G401 (cell line): ENCODE data around the gene SERPINA3. TPM values are rescaled to one million over a fixed set of nuclear protein-coding genes. Genes with fewer than 3 reads are reported as not detected.

Source experiments
- DNase-seq: peaks from one replicate; pipeline ENCODE4 v3.0.0-alpha.2; 2015; ENCODE audit warnings: low spot score
- in situ Hi-C: cut with HindIII; loops from 2 replicates; pipeline ENCODE4 v1.10.0; 2016; ENCODE audit warnings: low sequenced_read_pairs, mixed read lengths
- total RNA-seq: library from RNA; depleted of rRNA; stranded (reverse); fragments of >200 nt; shearing (Covaris generic); gene quantifications from 2 replicates; pipeline ENCODE4 v1.2.3, GENCODE V29; 2014

The SERPINA3 gene
- total RNA-seq, 1 experiment from 2014 or later = not detected

DNA sequence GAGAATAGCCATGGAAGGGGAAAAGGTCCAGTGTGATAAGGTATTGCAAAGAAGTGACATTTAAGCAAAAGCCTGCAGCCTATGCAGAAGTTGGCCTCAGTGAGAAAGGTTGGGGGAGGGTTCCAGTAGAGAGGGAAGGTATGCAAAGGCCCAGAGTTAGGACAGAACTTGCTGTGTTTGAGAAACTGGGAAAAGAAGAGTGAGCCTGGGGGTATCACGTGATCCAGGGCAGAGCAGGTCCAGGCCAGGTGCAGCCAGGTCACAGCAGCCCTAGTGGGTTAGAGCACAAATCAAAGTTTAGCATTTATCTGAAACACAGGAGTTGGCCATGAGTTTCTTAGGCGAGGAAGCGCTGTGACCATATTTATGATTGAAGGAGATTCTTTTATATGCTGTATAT, 29.3 kb upstream of the SERPINA3 start:
- no peak for DNase-seq
- in situ Hi-C loops = no loop called here

DNA sequence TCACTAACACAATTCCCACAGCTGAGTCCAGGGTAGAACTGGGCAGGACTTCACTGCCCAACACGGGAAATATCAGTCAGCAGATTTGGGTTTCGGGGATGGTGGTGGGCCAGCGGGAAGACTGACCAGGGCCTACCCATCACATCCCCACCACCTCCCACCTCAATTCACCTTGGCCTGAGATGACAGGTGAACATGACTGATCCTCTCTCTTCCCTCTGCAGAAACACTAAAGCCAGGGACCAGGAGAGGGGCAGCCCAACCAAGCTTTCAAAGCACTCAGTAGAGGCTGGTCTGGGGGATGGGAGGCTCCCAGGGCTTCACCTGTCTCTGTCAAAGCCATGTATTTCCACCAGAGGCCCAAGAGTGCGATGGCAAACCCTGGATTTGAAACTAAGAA, 28.6 kb upstream of the SERPINA3 start:
- in situ Hi-C loops = no loop called here
- no peak for DNase-seq

DNA sequence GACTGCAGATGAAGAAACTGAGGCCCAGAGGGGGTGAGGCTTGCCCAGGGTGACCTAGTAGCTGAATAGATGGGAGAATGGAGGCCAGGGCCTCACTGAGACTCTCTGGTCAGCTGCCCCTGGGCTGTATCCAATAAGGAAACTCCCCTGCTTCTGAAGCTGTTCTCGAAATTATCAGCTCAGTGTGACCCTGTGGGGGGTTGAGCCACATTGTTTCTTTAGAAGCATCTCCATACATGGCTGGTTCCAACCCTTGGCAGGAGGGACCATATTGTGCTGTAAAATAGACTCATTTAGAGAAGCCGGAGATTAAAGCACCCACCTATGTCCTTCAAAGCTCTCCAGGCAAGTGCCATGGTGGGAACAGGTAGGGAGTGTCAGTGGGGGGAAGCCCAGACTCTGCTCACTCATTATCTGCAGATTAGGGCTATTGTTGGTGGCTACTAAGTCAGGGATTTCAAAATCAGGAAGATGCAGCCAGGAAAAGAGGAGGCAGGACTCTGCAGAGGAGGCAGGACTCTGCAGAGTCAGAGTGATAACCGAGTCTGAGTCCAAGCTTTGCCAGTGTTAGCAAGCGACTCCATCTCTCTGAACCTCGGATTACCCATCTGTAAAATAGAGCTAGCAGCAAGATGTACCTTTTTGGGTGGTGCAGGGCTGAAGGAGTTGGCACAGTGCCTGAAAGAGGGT, 27.5 kb upstream of the SERPINA3 start:
- DNase-seq = no peak
- in situ Hi-C loops = no loop called here

DNA sequence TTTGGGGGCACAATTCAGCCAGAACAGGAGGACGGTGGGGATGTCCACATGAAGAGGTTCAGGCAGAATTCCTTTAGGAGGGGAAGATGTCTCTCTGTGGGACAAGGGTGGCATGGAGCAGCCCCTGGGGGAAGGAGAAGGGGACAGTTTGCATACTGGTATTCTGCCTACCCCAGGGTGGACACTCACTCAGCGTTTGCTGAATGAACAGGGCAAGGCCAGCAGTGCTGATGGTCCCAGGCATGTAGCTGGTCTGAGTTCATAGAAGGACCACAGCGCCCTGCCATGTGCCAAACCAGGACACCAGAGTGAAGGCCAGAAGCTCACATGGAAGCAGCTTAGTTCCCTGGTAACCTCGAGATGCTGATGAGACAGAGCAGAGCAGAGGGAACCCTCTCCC, 25.6 kb upstream of the SERPINA3 start:
- DNase-seq = no peak
- in situ Hi-C loops = no loop called here

DNA sequence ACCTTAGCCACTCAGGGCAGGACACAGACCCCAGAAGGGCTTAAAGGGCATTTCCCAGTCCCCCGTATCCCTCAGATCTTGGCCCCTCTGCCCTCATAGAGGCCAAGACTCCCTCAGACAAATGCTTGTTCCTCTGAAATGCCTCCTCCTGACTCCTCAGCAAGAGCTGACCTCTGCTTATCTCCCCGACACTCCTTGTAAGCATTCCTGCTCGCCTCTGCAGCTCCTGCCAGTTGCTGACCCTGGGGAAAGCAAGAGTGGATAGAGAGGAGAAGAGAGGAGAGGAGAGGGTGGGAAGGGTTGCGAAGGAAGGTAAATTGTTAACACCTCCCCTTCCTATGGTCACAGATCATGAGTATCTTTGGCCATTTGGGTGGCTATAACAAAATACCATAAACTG, 23.9 kb upstream of the SERPINA3 start:
- in situ Hi-C loops = no loop called here
- DNase-seq = no peak

DNA sequence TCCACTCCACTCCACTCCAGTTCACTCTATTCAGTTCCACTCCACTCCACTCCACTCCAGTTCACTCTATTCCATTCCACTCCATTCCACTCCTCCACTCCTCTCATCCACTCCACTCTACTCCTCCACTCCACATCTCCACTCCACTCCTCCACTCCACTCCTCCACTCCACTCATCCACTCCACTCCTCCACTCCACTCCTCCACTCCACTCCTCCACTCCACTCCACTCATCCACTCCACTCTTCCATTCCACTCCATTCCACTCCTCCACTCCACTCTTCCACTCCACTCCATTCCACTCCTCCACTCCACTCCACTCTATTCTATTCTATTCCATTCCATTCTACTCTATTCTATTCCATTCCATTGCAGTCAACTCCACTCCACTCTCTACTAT, 21.1 kb upstream of the SERPINA3 start:
- DNase-seq = no peak
- in situ Hi-C loops = no loop called here

DNA sequence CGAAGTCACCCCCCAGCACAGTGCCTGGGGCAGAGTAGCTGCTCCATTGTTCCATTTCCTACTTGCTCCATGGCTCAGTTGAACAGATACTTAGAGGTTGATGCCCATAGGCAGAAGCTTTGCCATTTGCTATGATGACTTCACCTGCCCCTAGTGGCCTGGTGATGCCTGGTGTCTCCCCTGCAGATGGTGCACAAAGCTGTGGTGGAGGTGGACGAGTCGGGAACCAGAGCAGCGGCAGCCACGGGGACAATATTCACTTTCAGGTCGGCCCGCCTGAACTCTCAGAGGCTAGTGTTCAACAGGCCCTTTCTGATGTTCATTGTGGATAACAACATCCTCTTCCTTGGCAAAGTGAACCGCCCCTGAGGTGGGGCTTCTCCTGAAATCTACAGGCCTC, 20.3 kb upstream of the SERPINA3 start:
- no peak for DNase-seq
- in situ Hi-C loops = no loop called here

DNA sequence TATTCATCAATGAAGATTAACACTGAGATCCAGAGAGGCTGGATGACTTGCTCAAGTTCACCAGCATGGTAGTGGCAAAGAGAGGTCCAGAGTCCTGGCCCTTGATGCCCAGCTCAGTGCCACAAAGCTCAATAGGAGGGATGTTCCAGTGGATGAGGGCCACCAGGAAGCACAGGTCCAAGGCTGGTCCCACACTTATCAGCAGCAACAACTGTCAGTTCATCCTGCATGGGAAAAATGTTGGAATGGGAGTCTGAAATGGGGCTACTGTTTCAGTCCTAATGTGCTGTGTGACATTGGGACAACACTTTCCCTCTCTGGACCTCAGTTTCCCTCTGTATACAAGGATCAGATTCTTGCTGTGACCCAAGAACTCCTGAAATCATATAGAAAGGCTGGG, 19.7 kb upstream of the SERPINA3 start:
- in situ Hi-C loops = no loop called here
- no peak for DNase-seq

DNA sequence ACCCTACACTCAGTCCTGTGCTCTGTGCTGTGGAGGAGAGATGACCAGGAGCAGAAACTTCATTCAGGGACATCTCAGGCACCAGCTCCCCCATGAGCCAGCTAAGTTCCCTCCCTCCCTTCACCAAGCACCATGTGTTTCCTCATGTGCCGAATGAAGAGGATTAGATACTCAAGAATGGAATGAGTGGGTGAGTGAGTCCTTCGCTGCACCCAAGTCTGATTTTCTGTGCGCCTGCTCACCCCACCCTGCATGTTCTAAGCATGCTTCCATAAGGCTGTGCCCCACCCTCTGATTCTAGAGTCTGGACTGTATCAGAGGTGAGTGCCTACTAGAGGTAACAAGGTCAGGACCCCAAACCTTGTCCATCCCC, 18.8 kb upstream of the SERPINA3 start:
- in situ Hi-C loops = no loop called here

DNA sequence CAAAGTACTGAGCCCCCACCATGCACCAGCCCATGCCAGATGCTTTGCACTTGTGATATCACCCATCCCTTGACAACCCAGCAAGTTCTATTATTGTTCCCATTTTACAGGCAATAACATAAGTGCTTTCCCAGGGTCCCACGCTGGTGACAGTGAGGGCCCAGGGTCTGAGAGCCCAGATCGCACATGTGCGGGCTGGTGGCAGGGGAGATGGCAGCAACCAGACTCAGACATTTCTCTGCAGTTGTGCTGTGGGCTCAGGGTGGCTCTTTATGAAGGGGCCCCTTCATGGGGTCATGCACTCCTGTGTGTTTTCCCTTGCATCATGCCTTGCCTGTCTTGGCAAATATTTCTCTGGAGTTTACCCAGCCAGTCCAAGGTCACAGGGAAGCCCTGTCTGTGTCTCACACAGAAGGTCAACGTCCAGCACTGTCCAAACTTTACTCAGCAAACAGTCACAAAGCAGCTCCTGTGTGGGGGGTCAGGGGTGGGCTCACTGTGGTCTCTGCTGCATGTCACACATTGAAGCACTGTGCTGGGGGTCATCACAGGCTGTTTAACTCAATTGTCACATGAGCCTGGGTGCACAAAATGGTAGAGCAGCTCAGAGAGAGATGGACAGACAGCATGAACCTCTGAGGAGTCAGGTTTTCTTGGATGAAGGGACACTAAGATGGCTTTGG, 18.3 kb upstream of the SERPINA3 start:
- in situ Hi-C loops = no loop called here

More for the DNA sequence above, 18.8 kb upstream of the SERPINA3 start:
- DNase-seq = no peak

DNA sequence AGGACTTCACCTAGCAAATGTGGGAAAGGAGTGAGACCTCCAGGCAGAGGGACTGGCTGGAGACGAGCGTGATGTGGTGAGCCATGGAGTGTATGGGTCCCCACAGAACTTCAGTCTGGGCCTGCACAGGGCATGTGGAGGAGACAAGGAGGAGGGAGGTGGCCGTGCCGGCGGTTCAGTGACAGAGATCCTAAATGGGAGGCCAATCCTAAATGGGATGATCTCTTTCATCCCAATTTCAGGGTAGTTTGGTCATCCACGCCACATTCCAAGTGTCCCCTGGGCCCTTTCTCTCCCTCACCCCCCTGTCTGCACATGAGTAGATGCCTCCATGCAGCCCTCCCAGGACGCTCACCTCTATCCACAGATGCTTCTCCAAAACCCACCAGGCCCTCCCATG, 17.8 kb upstream of the SERPINA3 start:
- in situ Hi-C loops = no loop called here
- DNase-seq = no peak

More for the DNA sequence above, 18.3 kb upstream of the SERPINA3 start:
- DNase-seq = no peak

DNA sequence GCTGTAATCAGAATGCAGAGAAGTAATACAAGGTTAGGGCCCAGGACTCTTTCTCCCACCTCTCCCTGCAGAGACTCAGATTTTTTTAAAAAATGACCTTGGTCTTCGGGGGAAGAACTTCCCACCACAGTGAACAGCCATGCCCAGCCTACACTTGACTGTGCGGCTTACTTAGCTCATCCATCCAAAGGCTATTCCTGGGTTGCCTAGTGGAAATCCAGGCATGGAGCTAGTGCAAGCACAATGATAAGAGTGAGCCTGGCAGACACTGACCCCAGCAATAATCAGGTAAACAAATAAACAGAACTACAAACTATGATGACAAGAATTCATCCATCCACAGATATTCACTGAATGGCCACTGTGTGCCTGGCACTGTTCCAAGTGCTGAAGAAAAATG, 16.3 kb upstream of the SERPINA3 start:
- DNase-seq = no peak
- in situ Hi-C loops = no loop called here

DNA sequence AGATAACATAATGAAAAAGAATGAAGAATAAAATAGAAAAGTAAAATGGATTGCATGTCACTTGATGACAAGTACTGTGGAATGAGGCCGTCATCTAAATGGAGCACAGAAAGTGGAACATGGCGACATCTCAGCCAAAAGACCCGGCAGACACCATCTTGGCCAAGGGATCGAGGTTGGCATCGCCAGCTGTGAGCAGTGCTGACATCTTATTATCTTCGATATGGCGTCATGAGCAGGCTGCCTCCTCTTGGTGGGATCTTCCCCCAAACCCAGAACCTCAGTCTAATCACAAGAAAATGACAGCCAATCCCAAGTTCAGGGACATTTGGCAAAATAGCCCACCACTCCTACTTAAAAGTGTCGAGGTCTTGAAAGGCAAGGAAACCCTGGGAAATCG, 15.8 kb upstream of the SERPINA3 start:
- DNase-seq = no peak
- in situ Hi-C loops = no loop called here

DNA sequence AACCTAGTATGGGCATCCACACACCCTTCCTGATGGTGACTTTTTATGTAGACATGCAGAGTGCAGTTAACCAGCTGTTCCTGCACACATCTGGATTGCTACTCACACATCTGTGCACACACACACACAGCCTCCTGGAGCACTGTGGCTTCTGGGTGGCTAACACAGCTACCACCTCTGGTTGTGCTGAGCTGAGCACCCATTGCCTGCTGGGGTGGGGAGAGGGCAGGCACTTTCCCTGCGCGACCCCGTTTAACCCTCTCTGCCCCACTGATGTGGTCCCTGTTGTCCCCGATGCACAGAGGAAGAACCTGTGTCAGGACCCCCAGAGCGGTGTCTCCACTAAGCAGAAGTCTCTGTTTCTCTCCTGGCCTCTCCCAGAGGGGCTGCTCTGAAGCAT, 14.4 kb upstream of the SERPINA3 start:
- in situ Hi-C loops = no loop called here

DNA sequence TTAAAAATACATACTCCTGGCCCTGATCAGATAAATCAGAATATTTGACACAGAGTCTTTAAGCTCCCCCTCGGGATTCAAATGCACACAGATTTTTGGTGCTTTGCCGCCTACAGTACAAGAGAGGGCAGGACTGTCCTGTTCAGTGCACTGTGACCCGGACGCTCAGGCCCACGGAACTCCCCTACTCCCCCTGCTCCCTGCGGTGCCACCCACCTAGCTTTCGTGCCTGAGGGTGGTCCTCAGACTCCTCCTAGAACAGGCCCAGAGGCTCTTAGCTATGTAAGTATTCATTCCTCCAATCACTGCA, 13.7 kb upstream of the SERPINA3 start:
- no peak for DNase-seq
- in situ Hi-C loops = no loop called here

More for the DNA sequence above, 14.4 kb upstream of the SERPINA3 start:
- DNase-seq = no peak

DNA sequence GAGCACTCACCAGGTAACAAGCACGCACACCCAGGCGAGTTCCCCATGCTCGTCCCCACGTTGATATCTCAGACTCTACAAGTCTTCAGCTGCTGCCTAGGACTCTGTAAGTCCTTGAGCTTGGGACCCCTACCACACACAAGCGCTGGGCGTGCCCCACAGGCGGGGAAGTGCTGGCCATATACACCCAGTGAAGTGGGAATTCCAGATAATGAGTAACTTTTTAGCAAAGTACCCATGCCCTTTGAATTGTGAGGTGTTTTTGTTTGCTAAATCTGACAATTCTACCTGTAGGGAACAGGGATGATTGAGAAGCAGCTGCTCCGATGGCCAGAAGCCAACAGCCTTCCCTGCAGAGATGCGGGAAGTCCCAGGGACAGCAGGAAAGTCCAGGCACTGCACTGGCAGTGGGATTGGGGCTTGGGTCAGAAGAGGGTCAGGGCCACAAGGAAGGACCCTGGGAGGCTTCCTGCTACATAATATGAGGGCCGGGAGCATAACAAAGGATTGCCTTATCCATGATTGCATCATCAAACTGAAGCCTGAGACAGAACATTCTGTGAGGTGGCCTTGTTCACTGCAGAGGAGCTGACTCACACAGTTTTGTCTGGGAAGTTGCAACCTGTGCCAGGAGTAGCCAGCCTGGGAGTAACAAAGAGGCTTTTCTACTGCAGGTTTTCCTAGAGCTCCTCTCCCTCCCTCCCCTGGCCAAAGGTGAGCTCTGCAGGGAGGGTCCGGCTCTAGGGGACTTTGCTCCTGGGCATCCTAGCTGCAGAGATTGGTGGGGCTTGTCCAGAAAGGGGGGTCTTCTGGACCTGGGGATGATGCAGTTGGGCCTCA, 13.2 kb upstream of the SERPINA3 start:
- in situ Hi-C loops = no loop called here
- peak; percentile 33 for DNase-seq

DNA sequence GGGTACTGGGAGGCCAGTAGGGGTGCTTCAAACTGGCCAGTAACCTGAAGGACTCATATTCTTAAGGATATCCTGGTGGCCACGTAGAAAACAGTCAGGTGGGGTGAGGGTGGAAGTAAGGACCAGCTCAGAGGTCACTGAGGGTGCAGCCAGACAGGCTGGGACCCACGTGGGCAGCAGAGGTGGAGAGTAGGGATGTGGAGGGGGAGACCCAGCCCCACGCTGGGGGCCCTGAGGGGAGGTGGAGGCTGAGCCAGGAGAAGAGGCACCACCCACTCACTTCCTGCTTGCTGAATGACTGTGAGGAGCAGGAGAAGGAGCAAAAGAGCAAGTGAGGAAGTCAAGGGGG, 12.6 kb upstream of the SERPINA3 start:
- DNase-seq = no peak
- in situ Hi-C loops = no loop called here

DNA sequence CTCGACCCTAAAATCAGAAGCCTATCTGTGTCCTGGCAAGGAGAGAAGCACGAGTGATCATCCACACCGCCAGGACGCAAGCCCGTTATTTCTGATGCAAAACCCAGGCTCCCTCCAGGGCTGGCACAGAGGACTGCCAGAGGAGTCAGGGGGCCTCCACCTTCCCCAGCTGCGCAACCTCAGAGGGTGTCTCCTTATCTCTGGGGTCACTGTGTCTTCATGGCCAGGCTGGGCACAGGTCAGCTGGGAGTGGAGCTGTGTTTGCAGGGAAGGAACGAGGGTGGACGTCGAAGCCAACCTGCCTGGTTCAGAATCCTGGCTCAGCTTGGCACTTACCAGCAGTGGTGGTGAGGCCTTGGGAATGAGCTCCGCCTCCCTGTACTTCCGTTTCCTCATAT, 12.0 kb upstream of the SERPINA3 start:
- in situ Hi-C loops = no loop called here
- no peak for DNase-seq

DNA sequence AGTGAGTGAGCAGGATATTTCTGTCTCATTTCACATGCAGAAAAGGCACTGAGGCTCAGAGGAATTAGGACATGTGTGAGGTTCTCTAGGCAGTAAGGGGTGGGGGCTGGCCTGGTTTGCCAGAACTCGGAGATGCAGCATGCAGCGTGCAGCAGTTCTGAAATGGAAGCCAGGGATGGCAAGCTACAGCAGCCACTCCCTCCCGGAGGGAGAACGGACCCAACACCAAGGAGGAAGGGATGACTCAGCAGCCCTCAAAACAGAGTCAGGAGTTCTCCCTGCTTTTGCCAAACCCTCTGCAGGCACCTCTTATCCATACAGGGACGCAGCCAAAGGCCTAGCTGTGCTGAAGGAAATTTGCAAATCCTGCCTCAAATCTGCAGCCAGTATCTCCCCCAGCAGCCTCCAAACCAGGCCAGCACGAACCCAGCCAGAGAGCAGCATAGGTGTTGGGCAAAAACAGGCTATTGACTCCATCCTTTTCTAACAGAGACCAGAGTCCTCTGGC, 10.3 kb upstream of the SERPINA3 start:
- peak; percentile 76 for DNase-seq
- in situ Hi-C loops = no loop called here

DNA sequence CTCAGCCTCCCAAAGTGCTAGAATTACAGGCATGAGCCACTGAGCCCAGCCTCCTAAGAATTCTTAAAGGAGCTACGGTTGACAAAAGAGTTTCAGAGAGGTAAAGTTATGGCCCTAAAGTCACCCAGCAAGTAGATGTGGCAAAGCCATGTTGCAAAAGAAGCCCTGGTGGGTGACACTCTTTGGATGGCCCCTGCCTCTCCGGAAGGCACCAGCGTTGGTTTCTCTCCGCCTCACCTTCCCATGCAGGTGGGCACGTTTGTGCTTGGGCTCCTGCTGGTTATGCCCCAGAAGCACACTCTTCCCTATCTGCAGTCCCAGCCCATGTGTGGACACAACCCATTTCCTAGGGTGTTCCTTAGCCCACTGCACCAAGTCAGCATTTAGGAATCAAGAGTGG, 9.5 kb upstream of the SERPINA3 start:
- DNase-seq = no peak
- in situ Hi-C loops = no loop called here
